Thymus (tissue), 11 donors: ENCODE measurements around the gene CARMIL3. TPM values are rescaled to one million over a fixed set of nuclear protein-coding genes. Genes with fewer than 3 reads are reported as not detected.

Experiments used
- DNase-seq, 9 donors: peaks; one replicate each; pipeline ENCODE4 v3.0.0-alpha.2; 2013; ENCODE audit warnings: low spot score in 9 of 9, low read depth in 6 of 9, missing footprints in 1 of 9
- H3K27ac ChIP-seq, 2 donors: one replicate each; pipeline ENCODE4 v1.5.1; 2013; ENCODE audit warnings: control low read depth in 1 of 2, low read depth in 1 of 2, low read length in 1 of 2, mild to moderate bottlenecking in 1 of 2, moderate library complexity in 1 of 2
- H3K27me3 ChIP-seq, 2 donors: one replicate each; pipeline ENCODE4 v1.5.1; 2013; ENCODE audit warnings: low read length in 1 of 2; ENCODE audit not compliant: control insufficient read depth in 2 of 2, insufficient read depth in 1 of 2
- H3K36me3 ChIP-seq, 2 donors: one replicate each; pipeline ENCODE4 v1.5.1; 2013; ENCODE audit warnings: low read length in 1 of 2, mild to moderate bottlenecking in 1 of 2, moderate library complexity in 1 of 2; ENCODE audit not compliant: control insufficient read depth in 2 of 2, insufficient read depth in 2 of 2
- H3K4me1 ChIP-seq, 2 donors: one replicate each; pipeline ENCODE4 v1.5.1; 2013; ENCODE audit warnings: low read length in 2 of 2; ENCODE audit not compliant: control insufficient read depth in 2 of 2, insufficient read depth in 2 of 2
- H3K4me3 ChIP-seq, 2 donors: one replicate each; pipeline ENCODE4 v1.5.1; 2013; ENCODE audit warnings: low read length in 2 of 2, control low read depth in 1 of 2, mild to moderate bottlenecking in 1 of 2
- H3K9me3 ChIP-seq, 2 donors: one replicate each; pipeline ENCODE4 v1.5.1; 2013; ENCODE audit warnings: low read length in 1 of 2, mild to moderate bottlenecking in 1 of 2; ENCODE audit not compliant: control insufficient read depth in 2 of 2, insufficient read depth in 1 of 2
- WGBS: extraction: QIAGEN DNeasy Blood & Tissue Kit; methylation state at CpG from one replicate; pipeline ENCODE4 v1.1.7; 2013; 5-methylcytosine and 5-hydroxymethylcytosine counted together
- polyA plus RNA-seq: library from polyadenylated mRNA; stranded (reverse); fragments of 200-250 nt; gene quantifications from one replicate; pipeline ENCODE4 v1.2.3, GENCODE V29; 2013
- total RNA-seq: library from RNA; stranded (reverse); fragments of 120-200 nt; gene quantifications from one replicate; pipeline ENCODE4 v1.2.4, GENCODE V29; 2013
- donor health status: healthy.

Gene CARMIL3
- total and polyA plus RNA-seq, 2 donors: 0.52 to 0.89 TPM

- Histone ChIP-seq H3K36me3 (no peaks in the 10 kb centered on the region), H3K9me3 (no peaks in the 10 kb centered on the region), H3K27me3 (peaks cover 0 to 3% of the 10 kb centered on the region in 2 donors), H3K4me3 (no peak overlapping the region), H3K4me1 (no peaks in the 10 kb centered on the region), H3K27ac (no peak overlapping the region)
- DNase-seq: no peak
- WGBS: 96% methylated on average over 15 of the region's 15 CpGs
Measured at GRCh38 chr14:24064856-24065255, 13.0 kb downstream of the CARMIL3 start.

- Histone ChIP-seq H3K27me3 (peaks cover 0 to 3% of the 10 kb centered on the region in 2 donors), H3K4me3 (no peak overlapping the region), H3K4me1 (no peaks in the 10 kb centered on the region), H3K36me3 (no peaks in the 10 kb centered on the region), H3K27ac (no peak overlapping the region), H3K9me3 (no peaks in the 10 kb centered on the region)
- WGBS: 96% methylated on average over 8 of the region's 8 CpGs
- DNase-seq: no peak
Measured at GRCh38 chr14:24065408-24065807, 13.6 kb downstream of the CARMIL3 start.

- no peak overlapping the region for H3K27ac ChIP-seq
- H3K4me1 ChIP-seq: no peaks in the 10 kb centered on the region
- 97% methylated on average over 8 of the region's 8 CpGs for WGBS
- H3K27me3 ChIP-seq: peaks cover 0 to 5% of the 10 kb centered on the region in 2 donors
- H3K9me3 ChIP-seq: no peaks in the 10 kb centered on the region
- H3K36me3 ChIP-seq: no peaks in the 10 kb centered on the region
- H3K4me3 ChIP-seq: no peak overlapping the region
- DNase-seq: no peak
Measured at GRCh38 chr14:24066496-24067132, 14.8 kb downstream of the CARMIL3 start.

DNA sequence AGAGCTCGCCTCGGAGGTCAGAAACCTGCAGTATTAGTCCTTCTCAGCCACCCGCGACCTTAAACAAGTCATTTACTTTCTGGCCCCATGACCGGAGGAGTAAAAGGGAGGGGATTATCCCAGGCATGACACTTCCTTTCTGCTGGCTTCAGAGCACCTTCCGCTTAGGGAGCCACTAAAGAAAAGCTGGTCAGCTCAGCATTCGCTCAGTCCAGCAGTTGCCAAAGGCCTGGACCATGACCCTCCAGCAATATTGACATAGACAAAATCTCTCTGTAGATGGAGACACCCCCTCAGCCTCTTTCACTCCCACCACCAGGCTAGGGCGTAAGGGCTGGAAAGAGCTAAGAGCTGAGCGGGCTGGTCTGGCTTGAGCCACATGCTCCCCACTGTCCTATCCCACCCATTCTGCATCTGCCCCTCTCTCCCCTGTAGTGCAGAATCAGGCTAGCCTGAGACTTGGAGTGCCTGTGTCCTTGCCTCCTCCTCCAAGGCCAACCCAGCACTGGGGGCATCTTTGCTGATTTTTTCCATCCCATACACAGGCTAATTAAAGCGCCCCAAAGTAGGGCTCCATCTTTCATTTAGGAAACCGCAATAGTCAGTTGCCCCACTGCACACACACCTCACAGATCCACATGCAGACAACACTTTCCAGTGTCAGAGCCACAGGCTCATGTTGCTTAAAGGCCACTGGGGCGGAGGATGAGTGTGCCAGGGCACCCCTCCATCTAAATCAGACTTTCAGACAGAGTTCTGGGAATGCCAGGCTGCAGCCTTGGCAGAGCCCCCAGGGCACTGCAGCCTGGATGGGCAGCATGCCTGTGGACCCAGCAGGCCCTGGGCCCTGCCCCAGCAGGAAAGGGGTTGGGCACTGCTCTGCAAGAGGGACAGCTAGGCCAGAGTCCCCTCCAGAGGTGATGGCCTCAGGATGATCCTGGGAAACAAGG lies 15.6 kb downstream of the CARMIL3 start:
- H3K36me3 ChIP-seq: no peaks in the 10 kb centered on the region
- H3K4me1 ChIP-seq: no peaks in the 10 kb centered on the region
- H3K9me3 ChIP-seq: no peaks in the 10 kb centered on the region
- H3K27ac ChIP-seq: no peak overlapping the region
- peaks cover 0 to 6% of the 10 kb centered on the region in 2 donors for H3K27me3 ChIP-seq
- WGBS: 96% methylated on average over 12 of the region's 12 CpGs
- DNase-seq: no peak
- H3K4me3 ChIP-seq: no peak overlapping the region

- H3K4me1 ChIP-seq: no peaks in the 10 kb centered on the region
- no peak for DNase-seq
- 97% methylated on average over 10 of the region's 10 CpGs for WGBS
Measured at GRCh38 chr14:24068711-24069410, 17.1 kb downstream of the CARMIL3 start.

DNA sequence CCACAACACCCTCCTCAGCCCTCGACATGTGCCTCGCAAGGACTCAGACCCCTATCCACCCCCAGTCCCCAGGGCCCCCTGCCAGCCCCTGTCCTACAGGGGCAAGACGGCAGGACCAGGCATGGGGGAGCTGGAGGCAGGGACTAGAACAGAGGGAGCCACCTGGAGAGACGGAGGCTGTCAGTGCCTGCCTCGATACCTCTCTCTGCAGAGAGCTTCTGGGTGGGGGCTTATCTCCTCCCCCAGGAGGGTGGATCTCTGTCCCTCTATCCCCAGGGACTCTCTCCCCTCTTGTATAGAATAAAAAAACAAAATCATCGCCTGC lies 17.6 kb downstream of the CARMIL3 start:
- no peaks in the 10 kb centered on the region for H3K36me3 ChIP-seq
- H3K4me1 ChIP-seq: no peaks in the 10 kb centered on the region
- no peak overlapping the region for H3K4me3 ChIP-seq
- no peaks in the 10 kb centered on the region for H3K9me3 ChIP-seq
- DNase-seq: no peak
- WGBS: 97% methylated on average over 6 of the region's 6 CpGs
- no peak overlapping the region for H3K27ac ChIP-seq
- peaks cover 0 to 8% of the 10 kb centered on the region in 2 donors for H3K27me3 ChIP-seq

More at GRCh38 chr14:24068711-24069410, 17.1 kb downstream of the CARMIL3 start:
- no peaks in the 10 kb centered on the region for H3K36me3 ChIP-seq
- H3K27me3 ChIP-seq: peaks cover 0 to 8% of the 10 kb centered on the region in 2 donors
- H3K27ac ChIP-seq: no peak overlapping the region
- H3K4me3 ChIP-seq: no peak overlapping the region
- no peaks in the 10 kb centered on the region for H3K9me3 ChIP-seq

DNA sequence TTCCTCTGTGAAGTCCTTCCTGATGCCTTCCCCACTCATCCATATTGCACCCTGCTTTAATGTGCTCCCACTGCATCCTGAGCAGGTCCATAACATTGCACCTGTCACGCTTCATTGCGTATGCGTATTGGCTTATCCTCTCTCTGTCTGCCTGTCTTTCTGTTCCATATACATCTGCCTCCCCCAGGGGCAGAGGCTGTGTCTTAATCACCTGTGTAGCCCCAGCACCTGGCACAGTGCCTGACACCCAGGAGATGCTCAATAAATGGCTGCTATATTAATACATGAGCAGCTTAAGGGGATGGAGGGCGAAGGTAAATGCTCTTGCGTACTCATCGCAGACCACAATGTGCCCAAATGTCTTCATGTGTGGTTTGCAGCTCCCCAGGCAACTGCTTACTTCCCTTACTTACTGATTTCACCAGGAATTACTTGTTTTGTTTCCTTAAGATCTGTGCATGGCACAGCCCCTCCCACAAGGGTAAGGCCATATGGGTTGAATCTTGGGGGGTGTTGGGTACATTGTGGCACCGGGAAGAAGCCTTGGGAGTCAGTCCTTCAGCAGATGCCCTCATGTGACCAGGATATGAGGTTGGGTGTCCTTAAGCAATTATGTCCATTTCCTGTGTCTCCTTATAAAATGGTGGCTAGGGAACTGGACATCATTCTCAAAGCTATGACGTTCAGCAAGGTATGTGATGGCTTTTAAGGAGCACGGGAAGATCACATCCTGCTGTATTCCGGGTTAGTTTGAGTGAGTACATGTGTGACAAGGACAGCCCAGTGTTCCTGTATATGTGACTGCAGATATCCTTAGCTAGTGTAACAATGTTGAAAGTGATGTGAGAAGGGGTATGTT lies 18.7 kb downstream of the CARMIL3 start:
- H3K27me3 ChIP-seq: peaks cover 0 to 8% of the 10 kb centered on the region in 2 donors
- WGBS: 87% methylated on average over 10 of the region's 10 CpGs
- H3K9me3 ChIP-seq: no peaks in the 10 kb centered on the region
- no peak overlapping the region for H3K4me3 ChIP-seq
- H3K4me1 ChIP-seq: peaks cover 0 to 1% of the 10 kb centered on the region in 2 donors
- H3K36me3 ChIP-seq: no peaks in the 10 kb centered on the region
- no peak for DNase-seq
- no peak overlapping the region for H3K27ac ChIP-seq

- no peak within 1 kb of the TSS for H3K27ac ChIP-seq
- DNase-seq: no peak
- no peaks in the 10 kb centered on the region for H3K36me3 ChIP-seq
- H3K4me1 ChIP-seq: peaks cover 0 to 5% of the 10 kb centered on the region in 2 donors
- 90% methylated on average over 19 of the region's 19 CpGs for whole genome bisulfite sequencing
- no peak within 1 kb of the TSS for H3K4me3 ChIP-seq
- H3K27me3 ChIP-seq: peaks cover 0 to 8% of the 10 kb centered on the region in 2 donors
- no peaks in the 10 kb centered on the region for H3K9me3 ChIP-seq
Measured at GRCh38 chr14:24071144-24071697, 19.4 kb downstream of the CARMIL3 start, which contains the start of gene CPNE6. TSS of gene CPNE6 (plus strand) at chr14:24071562. CDS start at chr14:24072937, 1,375 bp downstream.
